GM18868 (cell line): ENCODE results near the gene RARA.

Experiments
- ATAC-seq: cut with Tn5 transposase; IDR thresholded peaks from one replicate; pipeline ENCODE4 v1.9.1; 2021; ENCODE audit warnings: mild to moderate bottlenecking, moderate library complexity; ENCODE audit not compliant: unreplicated experiment

Gene RARA

DNA sequence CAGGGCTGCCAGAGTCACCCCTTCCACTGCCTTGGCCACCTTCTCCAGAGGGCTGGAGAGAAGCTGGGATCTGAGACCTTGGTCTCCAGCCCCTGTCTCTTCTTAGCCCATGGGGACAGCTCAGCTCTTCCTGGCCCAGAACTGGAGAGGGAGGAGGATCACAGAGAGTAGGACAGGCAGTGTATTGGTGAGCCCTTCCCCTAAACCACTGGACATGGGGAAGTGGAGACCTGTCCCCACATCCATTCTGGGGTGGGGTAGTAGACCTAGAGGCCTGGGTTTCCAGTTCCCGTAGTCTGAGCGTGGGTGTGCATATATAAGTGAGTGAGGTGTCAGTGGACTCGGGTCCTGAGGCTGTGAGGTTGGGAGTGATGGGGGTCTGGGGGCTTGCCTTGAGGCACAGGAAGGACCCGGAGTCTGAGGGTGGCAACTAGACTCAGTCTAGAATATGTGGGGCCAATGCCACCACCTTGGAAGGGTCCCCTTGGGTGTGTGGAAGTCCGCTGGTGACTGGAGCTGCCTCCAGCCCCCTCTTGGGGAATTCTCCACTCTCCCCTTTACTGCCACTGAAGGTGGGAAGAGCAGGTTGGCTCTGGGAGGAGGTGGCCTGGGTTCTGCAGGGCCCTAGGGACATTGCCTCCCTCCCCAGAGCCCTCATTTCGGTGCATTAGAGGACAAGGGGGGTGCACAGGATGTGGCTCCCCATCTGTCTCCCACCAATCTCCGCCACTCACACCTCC lies 35.6 kb downstream of the RARA start:
- ATAC-seq: no peak

DNA sequence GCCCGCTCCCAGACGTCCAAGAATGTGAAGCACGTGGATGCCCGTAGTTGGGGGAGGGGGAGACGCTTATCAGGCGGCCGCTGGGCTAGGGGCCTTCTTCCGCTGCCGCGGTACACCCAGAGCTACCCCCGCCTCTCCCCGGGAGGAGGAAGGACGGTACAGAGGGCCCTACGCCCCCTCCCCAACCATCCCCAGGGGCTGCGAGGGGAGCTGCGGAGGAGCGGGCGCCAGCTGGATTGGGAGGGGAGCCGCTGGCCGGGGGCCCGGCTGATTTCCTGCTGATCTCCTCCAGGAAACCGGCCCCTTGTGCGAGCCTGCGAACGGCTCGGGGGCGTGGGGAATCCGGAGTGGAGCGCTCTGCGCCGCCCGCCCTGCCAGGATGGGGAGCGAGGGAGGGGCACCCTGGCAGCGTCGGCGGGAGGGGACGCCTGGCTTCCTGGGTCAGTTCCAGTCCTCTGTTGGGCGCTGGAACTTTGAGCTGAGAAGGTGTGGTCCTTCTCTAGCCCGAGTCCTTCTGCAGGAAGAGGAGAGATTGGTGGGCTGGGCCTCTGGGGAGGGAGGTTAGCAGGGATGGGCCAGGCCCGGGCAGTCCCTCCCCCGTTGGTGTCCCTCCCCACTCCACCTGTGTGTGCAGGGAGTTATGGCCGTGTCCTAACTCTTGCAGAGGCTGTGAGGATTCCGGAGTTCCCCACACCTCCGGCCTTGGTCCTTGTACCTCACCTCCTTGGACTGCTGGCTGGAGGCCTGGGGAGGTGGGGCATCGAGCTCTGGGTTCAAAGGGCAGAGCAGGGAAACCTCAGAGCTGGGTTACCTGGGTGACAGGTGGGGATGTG lies 36.4 kb downstream of the RARA start:
- ATAC-seq: no peak

- no peak for ATAC-seq
Observed at GRCh38 chr17:40345994-40346764, 37.2 kb downstream of the RARA start.

DNA sequence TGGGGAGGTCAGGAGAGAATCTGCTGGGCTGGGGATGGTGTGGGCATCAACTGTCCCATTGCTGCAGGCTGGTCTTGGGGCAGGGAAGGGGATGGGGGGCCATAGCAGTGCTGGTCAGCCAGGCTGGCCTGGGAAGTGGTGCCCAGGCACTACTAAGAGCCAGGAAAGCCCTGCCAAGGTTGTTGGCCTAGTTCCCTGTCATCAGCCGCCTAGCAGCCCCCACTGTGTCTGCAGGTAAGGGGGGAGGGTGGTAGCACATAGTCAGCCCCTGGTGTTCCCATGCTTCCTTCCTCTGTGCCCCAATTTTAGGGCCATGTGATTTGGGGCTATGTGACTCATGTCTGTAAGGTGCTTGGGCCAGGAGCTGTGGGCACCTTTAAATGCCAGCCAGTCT lies 37.8 kb downstream of the RARA start:
- ATAC-seq: no peak

DNA sequence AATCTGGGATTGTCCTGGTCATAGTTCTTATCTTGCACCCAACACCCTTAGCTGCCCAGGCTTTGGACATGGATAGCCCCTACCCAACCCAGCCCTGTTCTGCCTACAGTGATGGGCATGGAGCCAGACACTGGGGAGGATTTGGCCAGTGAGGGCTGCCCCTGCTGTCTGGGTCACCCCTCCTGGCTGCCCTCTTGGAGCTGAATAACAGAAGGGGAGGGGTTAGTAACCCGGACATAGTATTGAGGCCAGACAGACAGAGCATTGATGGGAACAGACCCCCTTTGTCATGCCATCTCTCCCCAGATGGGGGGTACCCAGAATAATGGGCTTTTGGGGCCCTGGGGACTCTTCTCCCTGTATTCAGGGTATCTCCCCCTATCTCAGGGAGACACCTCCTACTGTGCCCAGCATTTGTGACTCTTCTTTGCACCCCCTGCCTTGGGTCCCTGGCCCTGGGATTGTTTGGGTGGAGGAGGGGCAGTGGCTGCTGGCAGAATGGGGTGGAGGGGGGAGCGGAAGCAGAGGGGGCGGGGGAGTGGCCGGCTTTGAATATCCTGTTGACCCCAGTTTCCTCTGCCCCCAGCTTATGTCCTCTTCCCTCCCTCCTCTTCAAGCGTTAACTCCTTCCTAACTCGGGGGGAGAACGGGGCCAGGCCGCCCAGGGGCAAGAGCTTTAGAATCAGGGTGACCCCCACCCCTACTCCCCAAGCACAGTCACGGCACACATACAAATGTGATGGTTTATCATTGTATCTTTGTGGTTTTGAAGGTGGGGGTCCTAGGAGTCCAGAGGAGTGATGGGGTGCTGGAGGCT lies 38.5 kb downstream of the RARA start:
- no peak for ATAC-seq

GRCh38 chr17:40348136-40348504 lies 39.1 kb downstream of the RARA start:
- no peak for ATAC-seq

DNA sequence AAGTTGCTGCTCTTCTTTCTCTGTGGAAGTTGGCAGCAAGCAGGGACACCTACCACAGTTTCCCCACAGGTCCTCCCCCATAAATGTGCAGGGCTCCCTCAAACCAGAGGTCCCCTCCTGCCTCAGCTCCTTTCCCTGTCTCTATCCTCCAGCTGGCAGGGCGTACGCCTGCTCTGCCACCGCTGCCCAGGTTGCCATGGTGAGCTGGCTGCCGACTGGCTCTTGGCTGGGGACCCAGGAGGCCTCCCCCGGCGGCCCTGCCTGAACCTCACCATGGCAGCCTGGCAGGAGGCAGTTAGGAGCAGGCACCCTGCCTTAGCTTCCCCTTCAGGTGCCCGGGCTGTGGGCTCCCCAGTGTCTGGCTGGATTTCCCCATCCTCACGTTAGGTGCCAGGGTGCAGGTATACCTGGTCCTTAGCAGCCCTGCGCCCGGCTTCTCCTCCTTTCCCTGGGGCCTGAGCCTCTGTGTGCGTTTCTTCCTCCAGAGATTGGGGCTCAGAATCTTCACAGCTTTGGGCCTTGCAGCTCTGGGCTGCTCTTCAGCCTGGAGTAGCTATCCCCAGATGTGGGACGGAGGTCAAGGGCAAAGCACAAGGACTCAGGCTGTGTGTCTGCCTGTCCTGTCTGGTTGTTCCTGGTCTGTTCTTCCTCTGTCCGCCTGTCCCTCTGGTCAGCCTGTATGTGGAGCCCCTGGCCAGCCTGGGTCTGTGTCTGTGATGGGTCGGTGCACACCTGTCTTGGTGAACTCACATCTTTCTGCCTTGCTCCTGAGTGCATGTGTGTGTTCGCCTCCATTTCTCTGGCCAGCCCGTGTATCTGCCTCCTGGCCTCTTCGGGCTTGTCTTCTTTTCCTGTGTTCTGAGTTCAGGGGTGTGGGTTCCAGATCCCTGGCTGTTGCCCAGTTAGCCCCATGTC lies 39.8 kb downstream of the RARA start:
- ATAC-seq: no peak

DNA sequence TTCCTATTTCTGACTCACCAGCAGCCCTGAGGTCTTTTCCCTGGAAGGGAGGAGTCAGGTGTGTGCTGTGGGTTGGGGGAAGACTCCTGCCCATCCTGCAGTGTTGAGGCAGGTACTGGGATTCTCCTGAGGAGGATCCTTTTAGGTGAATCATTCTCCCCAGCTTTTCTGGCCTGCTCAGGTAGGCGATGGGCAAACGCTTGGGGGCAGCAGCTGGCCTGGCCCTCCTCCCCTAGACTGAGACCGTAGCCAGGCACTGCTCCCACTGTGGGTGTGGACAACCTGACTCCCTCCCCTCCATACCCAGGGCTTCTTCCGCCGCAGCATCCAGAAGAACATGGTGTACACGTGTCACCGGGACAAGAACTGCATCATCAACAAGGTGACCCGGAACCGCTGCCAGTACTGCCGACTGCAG lies 40.5 kb downstream of the RARA start:
- ATAC-seq: no peak

DNA sequence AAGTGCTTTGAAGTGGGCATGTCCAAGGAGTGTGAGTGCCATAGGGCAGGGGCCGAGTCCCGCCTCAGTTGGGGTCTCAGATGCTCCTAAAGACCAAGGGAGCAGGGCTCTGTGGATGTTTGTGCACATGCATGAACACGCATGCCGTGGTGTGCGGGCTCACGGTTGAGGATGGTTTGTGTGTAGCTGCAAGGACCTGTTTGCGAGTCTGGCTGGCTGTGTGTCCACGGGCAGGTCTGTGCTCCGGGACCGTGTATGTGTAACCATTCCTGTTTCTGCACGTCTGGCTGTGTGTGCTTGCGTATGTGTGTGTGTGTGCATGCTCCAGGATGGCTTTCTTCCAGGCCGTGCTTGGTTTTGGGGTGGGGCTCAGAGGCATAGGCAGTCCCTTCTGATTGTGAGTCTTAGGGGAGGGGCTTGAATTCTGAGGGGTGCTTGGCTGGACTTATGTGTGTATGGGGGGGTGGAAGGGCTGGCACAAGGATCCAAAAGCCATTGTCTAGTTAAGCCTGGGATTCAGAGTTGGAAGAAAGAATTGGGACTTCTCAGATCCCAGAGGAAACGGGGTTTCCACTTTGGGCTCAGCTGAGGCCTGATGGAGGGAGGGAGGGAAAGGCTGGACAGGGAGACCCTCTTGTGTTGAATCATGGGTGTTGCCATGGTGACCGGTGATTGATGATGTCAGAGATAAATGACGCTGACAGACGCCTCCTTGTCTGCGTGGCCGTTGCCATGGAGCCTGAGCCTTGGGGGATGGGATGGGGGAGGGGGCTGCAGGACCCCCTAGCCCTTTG lies 41.1 kb downstream of the RARA start:
- ATAC-seq: no peak

GRCh38 chr17:40350689-40351358 lies 41.8 kb downstream of the RARA start:
- no peak for ATAC-seq

GRCh38 chr17:40351359-40352236 lies 42.6 kb downstream of the RARA start:
- ATAC-seq: no peak

GRCh38 chr17:40352237-40352778 lies 43.3 kb downstream of the RARA start:
- ATAC-seq: no peak

- no peak for ATAC-seq
Observed at GRCh38 chr17:40352779-40353394, 43.9 kb downstream of the RARA start.

GRCh38 chr17:40354221-40355122 lies 45.5 kb downstream of the RARA start:
- peak; percentile 18 for ATAC-seq

DNA sequence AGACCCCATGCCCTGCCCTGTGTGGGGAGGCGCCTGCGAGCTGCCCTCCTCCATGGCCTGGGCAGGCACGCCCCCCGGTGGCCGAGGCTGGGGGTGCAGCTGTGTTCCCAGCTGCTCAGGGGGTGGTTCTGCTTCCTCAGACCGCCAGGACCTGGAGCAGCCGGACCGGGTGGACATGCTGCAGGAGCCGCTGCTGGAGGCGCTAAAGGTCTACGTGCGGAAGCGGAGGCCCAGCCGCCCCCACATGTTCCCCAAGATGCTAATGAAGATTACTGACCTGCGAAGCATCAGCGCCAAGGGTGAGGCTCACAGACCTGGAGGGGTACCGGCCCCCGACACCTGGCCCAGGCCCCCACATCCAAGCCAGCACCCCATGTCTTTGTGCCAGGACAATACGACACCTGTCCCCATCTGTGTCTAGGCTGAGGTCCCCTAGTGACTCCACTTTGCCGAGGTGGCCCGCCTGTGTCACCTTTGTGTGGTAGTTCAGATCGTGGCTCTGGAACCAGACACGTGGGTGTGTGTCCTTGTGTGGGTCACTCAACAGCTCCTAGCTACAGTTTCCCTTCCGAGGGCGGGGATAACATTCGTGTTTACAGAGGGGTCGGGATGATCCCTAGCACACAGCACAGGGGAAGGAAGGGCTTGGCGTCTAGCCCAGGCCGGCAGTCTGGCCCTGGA lies 46.3 kb downstream of the RARA start:
- ATAC-seq: peak; percentile 38
